ENCODE results near the gene CER1.
A peak's percentile ranks its signal among the peaks of the same experiment; 100 is the strongest.

Gene CER1

DNA sequence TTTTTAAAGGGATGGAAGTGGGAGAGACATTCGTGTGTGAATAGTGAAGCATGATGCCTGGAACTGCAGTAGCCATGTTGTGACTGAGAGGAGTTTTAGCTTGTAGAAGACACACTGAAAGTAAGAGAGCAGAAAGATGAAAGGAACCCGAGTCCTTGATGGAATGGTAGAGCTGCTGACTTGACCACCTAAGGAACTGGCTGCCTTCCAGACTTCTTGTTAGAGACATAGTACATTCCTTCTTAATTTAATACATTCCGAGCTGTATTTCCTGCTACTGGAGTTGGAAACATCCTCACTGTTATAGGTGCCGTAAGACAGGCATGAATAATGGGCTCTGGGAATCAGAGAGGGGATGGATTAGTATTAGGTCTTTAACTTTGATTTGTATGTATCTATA, 7.4 kb downstream of the CER1 start:
- DNase-seq (ENCODE audit: low read depth) = no peak
- H3K9me3 ChIP-seq (ENCODE audit: control insufficient read depth, low read length) = no peaks in the 10 kb centered on the region
- no peak overlapping the region for H3K9ac ChIP-seq (ENCODE audit: low read length)
- H3K4me1 ChIP-seq (ENCODE audit: control insufficient read depth, insufficient read depth, low read length) = no peaks in the 10 kb centered on the region
- H3K4me3 ChIP-seq (ENCODE audit: low read length) = no peak overlapping the region
- H3K27me3 ChIP-seq (replicated peaks; ENCODE audit: control insufficient read depth, insufficient read depth, low read length) = peaks cover 5% of the 10 kb centered on the region
- no peaks in the 10 kb centered on the region for H3K36me3 ChIP-seq (ENCODE audit: control insufficient read depth, insufficient read depth, low read length, severe bottlenecking)

DNA sequence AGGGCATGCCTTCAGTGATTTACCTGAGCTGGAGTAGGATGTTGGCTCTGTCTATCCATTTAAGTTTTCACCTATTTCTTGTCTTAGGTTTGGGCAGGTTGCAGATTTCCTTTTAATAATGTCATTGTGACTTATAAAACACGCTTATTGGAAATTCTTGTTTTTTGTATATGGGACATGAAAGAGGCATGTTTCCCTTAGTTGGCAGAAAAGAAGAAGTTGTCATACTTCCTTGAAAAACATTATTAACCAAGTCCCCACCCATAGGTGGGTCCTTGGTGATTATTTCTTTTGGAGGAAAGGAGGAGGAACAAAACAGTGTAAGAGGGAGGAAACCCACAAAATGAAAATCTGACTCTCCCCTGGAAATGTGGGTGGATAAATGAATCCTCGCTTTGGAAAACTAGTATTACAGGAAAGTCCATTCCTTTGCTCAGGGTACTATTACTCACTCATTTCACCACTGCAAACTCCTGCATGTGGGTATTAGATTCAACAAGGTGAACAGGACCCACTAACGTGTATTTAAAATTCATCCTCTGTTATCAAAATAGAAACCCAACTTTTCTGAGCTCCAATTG, 9.3 kb downstream of the CER1 start:
- H3K9me3 ChIP-seq (ENCODE audit: control insufficient read depth, low read length) = peaks cover 4% of the 10 kb centered on the region

DNA sequence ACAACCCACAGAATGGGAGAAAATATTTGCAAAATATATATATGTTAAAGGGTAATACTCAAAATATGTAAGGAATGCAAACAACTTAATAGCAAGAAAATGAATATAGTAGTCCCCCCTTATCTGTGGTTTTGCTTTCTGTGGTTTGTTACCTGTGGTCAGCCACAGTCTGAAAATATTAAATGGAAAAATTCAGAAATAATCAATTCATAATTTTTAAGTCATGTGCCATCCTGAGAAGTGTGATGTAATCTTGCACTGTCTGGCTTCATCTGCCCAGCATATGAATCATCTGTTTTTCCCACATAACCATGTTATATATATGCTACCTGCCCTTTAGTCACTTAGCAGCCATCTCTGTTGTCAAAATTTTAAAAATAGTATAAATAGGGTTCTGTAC, 11.7 kb downstream of the CER1 start:
- Histone ChIP-seq H3K9me3 (ENCODE audit: control insufficient read depth, low read length) (peaks cover 22% of the 10 kb centered on the region), H3K4me1 (ENCODE audit: control insufficient read depth, insufficient read depth, low read length) (no peaks in the 10 kb centered on the region), H3K27me3 (replicated peaks; ENCODE audit: control insufficient read depth, insufficient read depth, low read length) (no peaks in the 10 kb centered on the region), H3K9ac (ENCODE audit: low read length) (no peak overlapping the region), H3K36me3 (ENCODE audit: control insufficient read depth, insufficient read depth, low read length, severe bottlenecking) (no peaks in the 10 kb centered on the region), H3K4me3 (ENCODE audit: low read length) (no peak overlapping the region)
- DNase-seq (ENCODE audit: low read depth) = no peak

More for the DNA sequence above, 9.3 kb downstream of the CER1 start:
- Histone ChIP-seq H3K27me3 (replicated peaks; ENCODE audit: control insufficient read depth, insufficient read depth, low read length) (no peaks in the 10 kb centered on the region), H3K4me3 (ENCODE audit: low read length) (no peak overlapping the region), H3K36me3 (ENCODE audit: control insufficient read depth, insufficient read depth, low read length, severe bottlenecking) (no peaks in the 10 kb centered on the region), H3K4me1 (ENCODE audit: control insufficient read depth, insufficient read depth, low read length) (no peaks in the 10 kb centered on the region), H3K9ac (ENCODE audit: low read length) (no peak overlapping the region)
- DNase-seq (ENCODE audit: low read depth) = no peak

DNA sequence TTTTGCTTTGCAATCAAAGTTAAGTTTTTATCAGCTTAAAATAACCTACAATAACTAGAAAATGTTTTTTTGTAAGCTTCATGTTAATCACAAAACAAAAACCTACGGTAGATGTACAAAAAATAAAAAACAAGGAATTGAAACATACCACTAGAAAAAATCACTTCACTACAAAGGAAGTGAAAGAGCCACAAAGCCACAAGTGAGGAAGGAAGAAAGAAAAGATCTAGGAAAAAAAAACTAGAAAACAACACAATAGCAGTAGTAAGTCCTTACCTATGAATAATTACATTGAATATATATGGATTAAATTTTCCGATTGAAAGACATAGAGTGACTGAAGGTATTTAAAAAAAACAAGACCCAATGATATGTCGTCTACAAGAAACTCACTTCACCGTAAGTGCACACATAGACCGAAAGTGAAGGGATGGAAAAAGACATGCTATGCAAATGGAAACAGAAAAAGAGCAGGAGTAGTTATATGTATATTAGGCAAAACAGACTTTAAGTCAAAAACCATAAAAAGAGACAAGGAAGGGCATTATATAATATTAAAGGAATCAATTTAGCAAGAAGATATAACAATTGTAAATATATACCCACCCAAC, 15.9 kb downstream of the CER1 start:
- no peaks in the 10 kb centered on the region for H3K4me1 ChIP-seq (ENCODE audit: control insufficient read depth, insufficient read depth, low read length)
- DNase-seq (ENCODE audit: low read depth) = no peak
- H3K9me3 ChIP-seq (ENCODE audit: control insufficient read depth, low read length) = peaks cover 30% of the 10 kb centered on the region
- no peaks in the 10 kb centered on the region for H3K36me3 ChIP-seq (ENCODE audit: control insufficient read depth, insufficient read depth, low read length, severe bottlenecking)
- H3K27me3 ChIP-seq (replicated peaks; ENCODE audit: control insufficient read depth, insufficient read depth, low read length) = peaks cover 9% of the 10 kb centered on the region
- H3K4me3 ChIP-seq (ENCODE audit: low read length) = no peak overlapping the region
- H3K9ac ChIP-seq (ENCODE audit: low read length) = no peak overlapping the region

DNA sequence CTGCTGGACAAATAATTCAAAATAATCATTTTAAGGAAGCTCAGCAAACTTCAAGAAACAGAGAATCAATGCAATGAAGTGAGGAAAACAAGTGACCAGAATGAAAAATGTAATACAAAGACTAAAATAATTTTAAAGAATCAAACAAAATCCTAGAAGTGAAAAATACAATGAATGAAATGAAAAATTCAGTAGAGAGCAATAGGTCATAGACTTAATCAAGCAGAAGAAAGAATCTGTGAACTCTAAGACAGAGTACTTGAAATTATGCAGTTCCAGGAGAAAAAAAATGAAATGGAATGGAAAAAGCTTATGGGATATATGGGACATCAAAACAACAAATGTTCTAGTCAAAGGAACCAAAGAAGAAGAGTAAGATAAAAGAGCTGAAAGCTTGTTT, 17.5 kb downstream of the CER1 start:
- peaks cover 34% of the 10 kb centered on the region for H3K9me3 ChIP-seq (ENCODE audit: control insufficient read depth, low read length)
- peaks cover 20% of the 10 kb centered on the region for H3K27me3 ChIP-seq (replicated peaks; ENCODE audit: control insufficient read depth, insufficient read depth, low read length)
- no peaks in the 10 kb centered on the region for H3K36me3 ChIP-seq (ENCODE audit: control insufficient read depth, insufficient read depth, low read length, severe bottlenecking)
- no peak overlapping the region for H3K9ac ChIP-seq (ENCODE audit: low read length)
- H3K4me3 ChIP-seq (ENCODE audit: low read length) = no peak overlapping the region
- H3K4me1 ChIP-seq (ENCODE audit: control insufficient read depth, insufficient read depth, low read length) = no peaks in the 10 kb centered on the region
- DNase-seq (ENCODE audit: low read depth) = no peak

DNA sequence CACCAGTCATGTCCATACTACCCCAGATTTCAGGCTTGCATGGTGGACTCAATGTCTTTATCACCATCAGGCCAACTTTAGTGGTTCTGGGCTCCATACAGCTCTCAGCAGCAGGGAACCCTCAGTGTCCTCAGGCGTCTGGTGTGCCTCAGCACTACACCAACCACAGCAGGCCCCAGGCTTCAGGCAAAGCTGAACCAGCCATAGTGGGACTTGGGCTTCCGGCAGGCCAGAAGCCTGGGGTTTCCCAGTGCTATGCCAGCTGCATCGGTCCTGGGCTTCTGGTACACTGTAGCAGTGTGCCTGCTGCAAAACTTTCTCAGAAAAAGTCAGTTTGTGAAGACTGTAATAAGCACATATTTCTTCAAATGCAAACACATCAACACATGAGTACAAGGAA, 18.3 kb downstream of the CER1 start:
- Histone ChIP-seq H3K4me1 (ENCODE audit: control insufficient read depth, insufficient read depth, low read length) (no peaks in the 10 kb centered on the region), H3K36me3 (ENCODE audit: control insufficient read depth, insufficient read depth, low read length, severe bottlenecking) (no peaks in the 10 kb centered on the region), H3K9me3 (ENCODE audit: control insufficient read depth, low read length) (peaks cover 30% of the 10 kb centered on the region), H3K4me3 (ENCODE audit: low read length) (no peak overlapping the region), H3K27me3 (replicated peaks; ENCODE audit: control insufficient read depth, insufficient read depth, low read length) (peaks cover 21% of the 10 kb centered on the region), H3K9ac (ENCODE audit: low read length) (no peak overlapping the region)
- no peak for DNase-seq (ENCODE audit: low read depth)

DNA sequence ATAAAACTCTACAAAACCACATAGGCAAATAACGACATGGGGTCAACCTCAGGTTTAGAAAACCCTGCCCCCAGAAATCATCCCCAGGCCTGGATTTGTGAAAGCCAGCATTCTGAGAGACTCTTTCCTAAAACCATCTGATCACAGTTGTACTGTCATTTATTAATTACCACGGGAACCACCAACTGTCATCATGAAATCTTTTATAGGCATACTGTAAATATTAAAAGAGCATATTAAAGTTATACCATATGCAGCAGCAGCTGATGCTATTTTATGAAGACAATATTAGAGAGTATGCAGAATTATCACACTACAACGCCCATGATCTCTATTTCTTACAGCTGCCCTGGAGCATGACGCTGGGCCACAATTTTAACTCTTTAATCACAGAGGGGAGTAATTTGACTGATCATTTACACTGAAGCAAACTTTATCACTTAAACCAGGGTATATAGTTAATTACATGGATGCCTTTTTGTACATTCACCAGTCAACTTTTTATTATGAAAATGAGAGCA, 20.3 kb downstream of the CER1 start:
- Histone ChIP-seq H3K9me3 (ENCODE audit: control insufficient read depth, low read length) (peaks cover 25% of the 10 kb centered on the region), H3K27me3 (replicated peaks; ENCODE audit: control insufficient read depth, insufficient read depth, low read length) (peaks cover 21% of the 10 kb centered on the region), H3K4me3 (ENCODE audit: low read length) (no peak overlapping the region), H3K9ac (ENCODE audit: low read length) (no peak overlapping the region), H3K36me3 (ENCODE audit: control insufficient read depth, insufficient read depth, low read length, severe bottlenecking) (no peaks in the 10 kb centered on the region), H3K4me1 (ENCODE audit: control insufficient read depth, insufficient read depth, low read length) (no peaks in the 10 kb centered on the region)
- no peak for DNase-seq (ENCODE audit: low read depth)

DNA sequence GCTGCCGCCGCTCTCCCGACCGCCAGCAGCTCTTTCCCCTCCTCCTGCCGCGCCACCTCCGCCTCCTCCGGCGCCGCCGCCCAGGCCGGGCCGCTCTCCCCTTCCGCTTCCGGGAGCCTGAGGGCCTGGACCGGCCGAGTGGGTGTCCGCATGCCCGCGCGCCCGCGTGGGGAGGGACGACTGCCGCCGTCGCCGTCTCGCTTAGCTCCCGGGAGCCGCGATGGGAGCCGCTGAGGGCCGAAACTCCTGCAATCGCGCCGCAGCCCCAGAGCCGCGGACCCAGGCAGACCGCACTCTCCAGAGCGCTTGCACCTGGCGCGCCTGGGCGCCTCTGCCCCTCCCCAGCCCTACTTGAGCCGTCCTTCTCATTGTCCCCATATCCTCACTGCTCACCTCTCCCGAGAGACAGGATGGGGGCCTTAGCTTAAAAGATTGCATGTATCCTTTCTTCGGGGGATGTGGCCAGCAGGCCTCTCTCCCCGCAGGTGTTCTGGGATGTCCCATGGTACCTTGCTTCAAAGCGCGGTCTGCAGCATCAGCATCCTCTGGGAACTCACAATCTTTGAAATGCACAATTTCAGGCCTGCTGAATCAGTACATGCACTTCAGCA, 29.2 kb downstream of the CER1 start, which contains the start of gene ZDHHC21:
ZDHHC21 (minus strand) TSS at position 182 of the 611 bp plus-strand sequence. CDS start 19,092 bp downstream, outside the sequence.
- peaks cover 20% of the 10 kb centered on the region for H3K4me1 ChIP-seq (ENCODE audit: control insufficient read depth, insufficient read depth, low read length)
- H3K4me3 ChIP-seq (ENCODE audit: low read length) = peak within 1 kb of the TSS; percentile 89
- H3K9me3 ChIP-seq (ENCODE audit: control insufficient read depth, low read length) = no peaks in the 10 kb centered on the region
- H3K9ac ChIP-seq (ENCODE audit: low read length) = peak within 1 kb of the TSS; percentile 88
- H3K36me3 ChIP-seq (ENCODE audit: control insufficient read depth, insufficient read depth, low read length, severe bottlenecking) = peaks cover 12% of the 10 kb centered on the region
- DNase-seq (ENCODE audit: low read depth) = peak; percentile 81
- no peaks in the 10 kb centered on the region for H3K27me3 ChIP-seq (replicated peaks; ENCODE audit: control insufficient read depth, insufficient read depth, low read length)

DNA sequence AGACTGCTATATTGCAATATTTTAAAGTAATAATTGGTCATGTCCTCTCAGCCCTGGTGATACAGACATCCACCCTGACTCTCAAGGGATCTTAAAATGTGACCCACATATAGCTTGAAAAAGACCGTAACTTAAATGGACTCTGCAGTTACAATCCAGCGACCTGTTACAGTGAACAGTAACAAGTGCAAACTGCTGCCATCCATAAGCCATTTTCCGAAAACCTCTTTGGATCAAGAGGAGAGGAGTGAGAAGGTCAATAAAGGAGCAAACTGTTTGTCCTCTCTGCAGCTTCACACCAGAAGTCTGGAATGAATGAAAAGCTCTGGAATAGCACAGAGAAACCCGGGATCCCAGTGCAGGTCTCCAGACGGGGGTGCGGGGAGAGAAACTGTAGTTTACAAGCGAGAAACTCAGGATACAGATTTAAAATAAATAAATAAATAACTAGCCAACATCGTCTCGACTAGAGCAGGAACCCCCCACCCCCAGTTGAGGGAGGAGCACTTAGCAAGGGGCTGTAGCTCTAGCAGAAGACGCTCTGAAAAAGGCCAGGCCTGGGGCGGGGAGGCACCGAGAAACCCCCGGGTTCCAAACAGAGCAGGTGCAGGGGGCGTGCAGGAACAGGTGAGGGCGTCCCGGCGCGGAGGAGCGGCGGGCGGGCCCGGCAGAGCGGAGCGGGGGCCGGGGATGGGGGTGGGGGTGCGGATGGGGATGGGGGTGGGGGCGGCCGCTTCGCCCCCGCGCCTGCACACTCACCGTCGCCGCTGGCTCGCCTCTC, 29.9 kb downstream of the CER1 start:
- DNase-seq (ENCODE audit: low read depth) = peak; percentile 43
- Histone ChIP-seq H3K4me1 (ENCODE audit: control insufficient read depth, insufficient read depth, low read length) (peaks cover 20% of the 10 kb centered on the region), H3K9me3 (ENCODE audit: control insufficient read depth, low read length) (no peaks in the 10 kb centered on the region), H3K27me3 (replicated peaks; ENCODE audit: control insufficient read depth, insufficient read depth, low read length) (no peaks in the 10 kb centered on the region), H3K9ac (ENCODE audit: low read length) (peak overlapping the region; percentile 88), H3K4me3 (ENCODE audit: low read length) (peak overlapping the region; percentile 89), H3K36me3 (ENCODE audit: control insufficient read depth, insufficient read depth, low read length, severe bottlenecking) (peaks cover 12% of the 10 kb centered on the region)

DNA sequence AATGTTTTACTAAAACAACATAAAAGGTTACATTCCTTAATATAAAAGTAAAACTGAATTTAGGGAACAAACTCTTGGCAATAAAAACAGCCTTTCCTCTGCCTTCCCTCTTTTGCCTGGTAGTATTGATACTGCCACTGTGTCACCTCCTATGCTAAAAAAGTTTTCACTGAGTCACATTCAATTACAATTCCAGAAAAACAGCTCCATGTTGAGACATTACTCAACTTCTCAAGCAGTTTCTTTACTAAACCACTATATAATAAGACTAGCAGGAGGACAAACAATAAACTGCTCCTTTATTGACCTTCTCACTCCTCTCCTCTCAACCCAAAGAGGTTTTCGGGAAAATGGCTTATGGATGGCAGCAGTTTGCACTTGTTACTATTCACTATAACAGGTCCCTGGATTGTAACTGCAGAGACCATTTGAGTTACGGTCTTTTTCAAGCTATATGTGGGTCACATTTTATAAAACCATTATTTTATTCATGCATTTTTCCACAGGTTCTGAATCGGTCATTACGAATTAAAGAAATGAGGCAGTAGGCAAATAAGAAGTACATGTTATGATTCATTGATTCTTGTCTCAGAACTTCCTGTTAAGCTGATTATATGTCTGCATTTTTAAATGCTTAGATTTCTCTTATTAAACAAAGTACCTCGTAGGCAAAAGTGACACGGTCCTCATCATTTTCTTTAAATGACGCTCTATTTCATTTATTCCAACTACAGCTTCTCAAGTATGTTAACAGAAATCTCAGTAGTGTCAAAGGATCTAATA, 31.4 kb downstream of the CER1 start:
- H3K9me3 ChIP-seq (ENCODE audit: control insufficient read depth, low read length) = no peaks in the 10 kb centered on the region
- H3K36me3 ChIP-seq (ENCODE audit: control insufficient read depth, insufficient read depth, low read length, severe bottlenecking) = peaks cover 12% of the 10 kb centered on the region
- no peaks in the 10 kb centered on the region for H3K27me3 ChIP-seq (replicated peaks; ENCODE audit: control insufficient read depth, insufficient read depth, low read length)
- H3K4me1 ChIP-seq (ENCODE audit: control insufficient read depth, insufficient read depth, low read length) = peaks cover 33% of the 10 kb centered on the region
- H3K9ac ChIP-seq (ENCODE audit: low read length) = no peak overlapping the region
- DNase-seq (ENCODE audit: low read depth) = no peak
- no peak overlapping the region for H3K4me3 ChIP-seq (ENCODE audit: low read length)
